ENCODE measurements around the gene MAG. TPM values are rescaled to one million over a fixed set of nuclear protein-coding genes. Genes with fewer than 3 reads are reported as not detected.
"Not testable (repeated sequence)": the region's sequence is repeated elsewhere in the genome, so short reads cannot be mapped to it uniquely, and the experiment has no call there.

Gene MAG
- total RNA-seq, 1 donor from 2014 or later = 0.81 TPM

- peak; percentile 45 for ATAC-seq
- peak; percentile 43 for DNase-seq (ENCODE audit: low spot score)
These were observed 64.0 kb downstream of the MAG start for GRCh38 chr19:35355791-35356460.

- peak; percentile 44 for DNase-seq (ENCODE audit: low spot score)
- ATAC-seq = peak; percentile 50
These were observed 66.1 kb downstream of the MAG start, which contains the start of gene FFAR3 for GRCh38 chr19:35357867-35358573. TSS of gene FFAR3 (plus strand) at chr19:35358460. CDS start at chr19:35358891, 431 bp downstream.

- ATAC-seq = not testable (repeated sequence)
- DNase-seq (ENCODE audit: low spot score) = peak; percentile 43
These were observed 66.9 kb downstream of the MAG start for GRCh38 chr19:35358834-35359233.

GRCh38 chr19:35359395-35359794 lies 67.4 kb downstream of the MAG start:
- ATAC-seq = not testable (repeated sequence)
- DNase-seq (ENCODE audit: low spot score) = peak; percentile 37

- not testable (repeated sequence) for DNase-seq (ENCODE audit: low spot score); ATAC-seq
These were observed 68.1 kb downstream of the MAG start for GRCh38 chr19:35360081-35360480.

- DNase-seq (ENCODE audit: low spot score) (no peak), ATAC-seq (no peak)
These were observed 69.0 kb downstream of the MAG start for GRCh38 chr19:35360880-35361420.

- no peak for ATAC-seq
- DNase-seq (ENCODE audit: low spot score) = no peak
These were observed 70.5 kb downstream of the MAG start for GRCh38 chr19:35362261-35363000.

GRCh38 chr19:35363001-35363590 lies 71.1 kb downstream of the MAG start:
- no peak for ATAC-seq
- DNase-seq (ENCODE audit: low spot score) = peak; percentile 21

Other genes with a start within 250 kb of the MAG start
- gene FXYD3, start 176.3 kb upstream of the MAG start, total RNA-seq = 1.4 TPM
- 1.9 TPM for gene LGI4, start 157.1 kb upstream of the MAG start, total RNA-seq
- 280 TPM for gene FXYD1, start 153.3 kb upstream of the MAG start, total RNA-seq
- gene FXYD7, start 148.9 kb upstream of the MAG start, total RNA-seq = 0.60 TPM
- 7.6 TPM for gene FXYD5, start 137.4 kb upstream of the MAG start, total RNA-seq
- not detected for gene FAM187B, start 63.4 kb upstream of the MAG start, total RNA-seq
- 103 TPM for gene LSR, start 43.2 kb upstream of the MAG start, total RNA-seq
- gene USF2, start 23.2 kb upstream of the MAG start, total RNA-seq = 91.7 TPM
- gene HAMP, start 9.6 kb upstream of the MAG start, total RNA-seq = 37.2 TPM
- 1.2 TPM for gene CD22, start 37.0 kb downstream of the MAG start, total RNA-seq
- gene FFAR1, start 55.7 kb downstream of the MAG start, total RNA-seq = not detected
- not detected for gene FFAR3, start 66.3 kb downstream of the MAG start, total RNA-seq
- not detected for gene GPR42, start 78.9 kb downstream of the MAG start, total RNA-seq
- gene FFAR2, start 156.1 kb downstream of the MAG start, total RNA-seq = not detected
- not detected for gene KRTDAP, start 198.3 kb downstream of the MAG start, total RNA-seq
- gene DMKN, start 221.5 kb downstream of the MAG start, total RNA-seq = 2.0 TPM
- not detected for gene SBSN, start 236.2 kb downstream of the MAG start, total RNA-seq
- gene GAPDHS, start 241.3 kb downstream of the MAG start, total RNA-seq = not detected